Upper lobe of left lung (tissue), 6 donors: Measurements from ENCODE around the gene PPAN. TPM values are rescaled to one million over a fixed set of nuclear protein-coding genes. Genes with fewer than 3 reads are reported as not detected.

Source experiments
- ATAC-seq, 2 donors: fragments of 200-7000 bp; cut with Tn5 transposase; one replicate each; pipeline ENCODE4 v1.9.1; 2022; ENCODE audit warnings: mild to moderate bottlenecking in 2 of 2, moderate library complexity in 2 of 2; ENCODE audit not compliant: low FRiP score in 2 of 2
- DNase-seq, 2 donors: peaks; one replicate each; pipeline ENCODE4 v3.0.0-alpha.2; 2019 to 2020
- H3K27ac ChIP-seq, 4 donors: fragments of 200-600 bp; sonication (generic); one replicate each; pipeline ENCODE4 v1.5.1; 2016 to 2019
- H3K27me3 ChIP-seq, 4 donors: fragments of 200-600 bp; sonication (generic); one replicate each; pipeline ENCODE4 v1.5.1; 2017 to 2019
- H3K36me3 ChIP-seq, 4 donors: fragments of 200-600 bp; sonication (generic); one replicate each; pipeline ENCODE4 v1.5.1; 2016 to 2019
- H3K4me1 ChIP-seq, 4 donors: fragments of 200-600 bp; sonication (generic); one replicate each; pipeline ENCODE4 v1.5.1; 2018 to 2019
- H3K4me3 ChIP-seq, 4 donors: fragments of 200-600 bp; sonication (generic); one replicate each; pipeline ENCODE4 v1.5.1; 2017 to 2019; ENCODE audit warnings: mild to moderate bottlenecking in 2 of 4, moderate library complexity in 1 of 4
- H3K9me3 ChIP-seq, 4 donors: fragments of 200-600 bp; sonication (generic); one replicate each; pipeline ENCODE4 v1.5.1; 2018 to 2019
- CTCF ChIP-seq, 6 experiments: fragments of 450-650 bp in 4 of 6; fragments of 200-600 bp in 2 of 6; sonication (generic) in 2 of 6; IDR thresholded peaks; one replicate each; pipeline ENCODE4 v1.5.1; 2016 to 2019; ENCODE audit warnings: antibody characterized with exemption in 6 of 6
- EP300 ChIP-seq, 4 donors: sonication (generic); formaldehyde crosslinking; IDR thresholded peaks; one replicate each; pipeline ENCODE4 v1.5.1; 2017; ENCODE audit warnings: antibody characterized with exemption in 4 of 4, control low read depth in 2 of 4
- POLR2A ChIP-seq, 4 donors: fragments of 450-650 bp; IDR thresholded peaks; one replicate each; pipeline ENCODE4 v1.5.1; 2016 to 2017; ENCODE audit warnings: antibody characterized with exemption in 4 of 4, mild to moderate bottlenecking in 2 of 4
- POLR2AphosphoS5 ChIP-seq, 2 donors: sonication (generic); formaldehyde crosslinking; IDR thresholded peaks; one replicate each; pipeline ENCODE4 v1.5.1; 2017; ENCODE audit warnings: antibody characterized with exemption in 2 of 2
- WGBS, 2 donors: methylation state at CpG; one replicate each; pipeline ENCODE4 v1.1.5; 2017 to 2018; 5-methylcytosine and 5-hydroxymethylcytosine counted together
- total RNA-seq, 6 donors: library from RNA; depleted of rRNA in 4 of 6; stranded (reverse); fragments of >200 nt in 4 of 6; gene quantifications; one replicate each; pipeline versions ENCODE4 v1.1.0 to v1.2.1, GENCODE V29; 2016 to 2021
- donor health status: DM: no; HTN: no; CAD: no; lungs with moderate emphysema.
- donor health status: DM: no; HTN: yes; CAD: no; lungs with severe emphysema.

The PPAN gene
- total RNA-seq, 6 donors from 2014 or later: 18.3 to 46.8 (median 37.8) TPM

- Histone ChIP-seq H3K9me3 (no peaks in the 10 kb centered on the region), H3K4me1 (peaks cover 15 to 40% (median 27%) of the 10 kb centered on the region in 4 donors), H3K36me3 (peaks cover 14 to 44% (median 42%) of the 10 kb centered on the region in 4 donors), H3K27ac (peak overlapping the region in 1 of 4 donors; percentile 74), H3K4me3 (peak overlapping the region in 3 of 4 donors; percentile 68 to 80 (median 75)), H3K27me3 (no peaks in the 10 kb centered on the region)
- no peak for TF ChIP-seq EP300 (IDR thresholded peaks at IDR 0.05)
- TF ChIP-seq POLR2AphosphoS5 (IDR thresholded peaks at IDR 0.05): no peak
- WGBS, 2 donors: 81 to 93% methylated on average over 10 of the region's 10 CpGs
- no peak for DNase-seq
- no peak for ATAC-seq
Observed at GRCh38 chr19:10107254-10107653, 1.1 kb downstream of the PPAN start.

GRCh38 chr19:10107817-10108367 lies 1.7 kb downstream of the PPAN start:
- TF ChIP-seq EP300 (IDR thresholded peaks at IDR 0.05) (no peak), CTCF (IDR thresholded peaks at IDR 0.05) (no peak), POLR2AphosphoS5 (IDR thresholded peaks at IDR 0.05) (no peak), POLR2A (IDR thresholded peaks at IDR 0.05) (no peak)
- Histone ChIP-seq H3K36me3 (peaks cover 14 to 44% (median 42%) of the 10 kb centered on the region in 4 donors), H3K27me3 (no peaks in the 10 kb centered on the region), H3K9me3 (no peaks in the 10 kb centered on the region), H3K4me1 (peaks cover 18 to 43% (median 27%) of the 10 kb centered on the region in 4 donors), H3K4me3 (no peak overlapping the region), H3K27ac (no peak overlapping the region)
- ATAC-seq: no peak
- WGBS, 2 donors: 95 to 97% methylated on average over 9 to 11 of the region's 14 CpGs
- no peak for DNase-seq

GRCh38 chr19:10109528-10109927 lies 3.4 kb downstream of the PPAN start:
- H3K27me3 ChIP-seq: no peaks in the 10 kb centered on the region
- no peak for TF ChIP-seq EP300 (IDR thresholded peaks at IDR 0.05)
- TF ChIP-seq POLR2AphosphoS5 (IDR thresholded peaks at IDR 0.05): no peak
- TF ChIP-seq POLR2A (IDR thresholded peaks at IDR 0.05): no peak
- no peak for TF ChIP-seq CTCF (IDR thresholded peaks at IDR 0.05)
- WGBS, 2 donors: 91 to 93% methylated on average over 5 to 14 of the region's 14 CpGs
- DNase-seq (no peak), ATAC-seq (no peak)
- H3K36me3 ChIP-seq: peaks cover 14 to 55% (median 51%) of the 10 kb centered on the region in 4 donors
- no peak overlapping the region for H3K4me3 ChIP-seq
- no peak overlapping the region for H3K27ac ChIP-seq
- H3K9me3 ChIP-seq: no peaks in the 10 kb centered on the region
- peaks cover 18 to 51% (median 29%) of the 10 kb centered on the region in 4 donors for H3K4me1 ChIP-seq

- Histone ChIP-seq H3K27me3 (no peaks in the 10 kb centered on the region), H3K27ac (no peak overlapping the region), H3K36me3 (peaks cover 19 to 63% (median 59%) of the 10 kb centered on the region in 4 donors), H3K4me3 (no peak overlapping the region), H3K9me3 (no peaks in the 10 kb centered on the region), H3K4me1 (peaks cover 18 to 51% (median 24%) of the 10 kb centered on the region in 4 donors)
- no peak for ATAC-seq
- TF ChIP-seq POLR2AphosphoS5 (IDR thresholded peaks at IDR 0.05) (no peak), POLR2A (IDR thresholded peaks at IDR 0.05) (no peak), EP300 (IDR thresholded peaks at IDR 0.05) (no peak), CTCF (IDR thresholded peaks at IDR 0.05) (no peak)
- peak in 1 of 2 donors; percentile 79 for DNase-seq
- WGBS, 2 donors: 87 to 91% methylated on average over 24 to 44 of the region's 44 CpGs
Observed at GRCh38 chr19:10110076-10110971, 4.2 kb downstream of the PPAN start.

GRCh38 chr19:10110972-10111317 lies 4.8 kb downstream of the PPAN start:
- TF ChIP-seq POLR2AphosphoS5 (IDR thresholded peaks at IDR 0.05): no peak
- 85 to 91% methylated on average over 11 to 19 of the region's 19 CpGs for WGBS, 2 donors
- Histone ChIP-seq H3K4me1 (peaks cover 13 to 47% (median 19%) of the 10 kb centered on the region in 4 donors), H3K27me3 (no peaks in the 10 kb centered on the region), H3K36me3 (peaks cover 25 to 69% (median 65%) of the 10 kb centered on the region in 4 donors), H3K9me3 (no peaks in the 10 kb centered on the region), H3K4me3 (no peak overlapping the region), H3K27ac (peak overlapping the region in 1 of 4 donors; percentile 32)
- peak in 1 of 2 donors; percentile 73 for DNase-seq
- no peak for ATAC-seq
